UCSD-AML1 (cell line): ENCODE measurements around the gene RGS7BP.
A peak's percentile ranks its signal among the peaks of the same experiment; 100 is the strongest.

ENCODE experiments used
- DNase-seq: peaks from one replicate; lab custom pipeline; 2025; ENCODE audit not compliant: unreplicated experiment; lab: John Stamatoyannopoulos, UW

Gene RGS7BP

DNA sequence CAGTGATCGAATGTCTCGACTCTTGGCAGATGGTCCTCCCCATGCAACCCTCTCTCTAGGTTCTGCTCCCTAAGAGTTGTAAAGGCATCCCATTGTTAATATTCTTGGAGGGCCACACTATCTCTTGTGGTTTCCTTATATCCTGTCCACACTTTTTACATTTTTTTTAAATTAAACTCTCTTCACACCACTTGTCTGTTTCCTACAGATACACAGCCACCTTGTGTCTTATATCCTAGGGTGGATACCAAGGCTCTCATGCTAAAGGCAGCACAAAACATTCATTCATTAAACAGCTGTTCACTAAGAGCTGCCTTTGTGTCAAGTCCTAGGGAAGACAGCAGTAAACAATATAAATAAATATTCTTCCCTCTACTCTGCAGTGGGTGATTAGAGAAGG lies 124.0 kb downstream of the RGS7BP start:
- DNase-seq, result no peak

DNA sequence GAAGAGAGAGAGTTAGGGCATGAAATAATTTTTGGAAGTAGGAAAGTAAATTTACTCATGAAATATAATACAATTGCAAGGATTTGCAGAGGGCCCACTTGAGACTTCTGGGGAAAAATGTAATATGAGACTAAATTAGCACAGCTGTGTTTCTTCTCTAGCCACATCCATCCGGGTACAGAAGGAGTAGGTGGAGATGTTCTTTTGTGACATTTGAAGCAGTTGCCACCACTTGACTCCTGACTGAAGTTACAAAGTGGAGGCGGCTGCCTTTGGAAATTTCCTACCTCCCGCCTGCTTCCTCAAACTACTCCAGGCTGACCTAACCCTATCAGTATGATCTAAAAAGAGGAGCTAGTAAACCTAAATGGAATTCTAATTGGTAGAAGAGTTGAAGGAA lies 126.4 kb downstream of the RGS7BP start:
- DNase-seq, result no peak

DNA sequence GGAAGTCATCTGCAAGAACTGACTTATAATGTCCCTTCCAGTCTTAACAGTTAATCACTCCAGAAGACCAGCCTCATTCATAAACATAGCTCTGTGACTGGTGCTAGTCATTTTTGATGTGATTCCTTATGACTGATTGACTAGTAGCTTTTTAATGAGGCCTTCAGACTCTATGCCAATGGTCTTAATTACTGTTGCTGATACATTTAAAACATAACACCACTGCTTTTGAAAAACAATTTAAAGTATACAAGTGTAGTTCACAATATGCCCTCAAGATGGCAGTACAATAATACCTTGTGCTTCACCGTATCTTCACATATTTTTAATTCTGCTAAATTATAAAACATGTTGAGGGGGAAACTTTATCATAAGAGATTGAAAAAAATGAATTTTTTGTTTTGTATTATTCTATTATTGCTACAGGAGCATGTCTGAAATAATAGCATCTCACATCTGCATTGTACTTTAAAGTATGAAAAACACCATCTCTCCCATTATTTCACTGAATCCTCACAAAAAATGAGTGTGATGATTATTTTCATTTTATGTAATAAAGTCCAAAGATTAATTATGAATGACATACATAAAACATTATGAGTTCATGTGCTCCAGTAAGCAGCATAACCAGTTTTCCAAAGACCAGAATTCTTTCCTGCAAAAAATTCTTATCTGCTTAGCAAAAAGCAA lies 129.3 kb downstream of the RGS7BP start:
- DNase-seq, result no peak

DNA sequence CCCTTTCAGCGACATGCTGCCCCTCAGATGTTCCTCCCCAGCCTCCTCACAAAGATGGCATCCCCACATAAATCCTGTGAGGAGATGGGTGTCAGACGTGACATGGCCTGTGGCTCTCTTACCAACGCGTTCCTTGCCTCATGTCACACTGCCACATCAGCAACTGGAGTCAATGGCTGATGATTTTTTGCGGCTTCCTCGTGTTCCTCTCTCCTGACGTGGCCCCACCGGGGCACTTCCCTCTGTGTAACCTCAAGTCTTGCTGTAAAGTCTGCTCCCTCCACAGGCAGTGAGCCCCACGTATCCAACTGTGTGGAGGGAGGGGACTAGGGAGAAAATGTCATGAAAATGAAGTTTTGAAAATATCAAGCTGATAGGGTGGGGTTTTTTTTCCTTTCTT lies 131.3 kb downstream of the RGS7BP start:
- peak; percentile 54 for DNase-seq

- DNase-seq, result no peak
These were observed 132.1 kb downstream of the RGS7BP start for GRCh38 chr5:64637837-64638443.

- DNase-seq, result no peak
These were observed 139.0 kb downstream of the RGS7BP start for GRCh38 chr5:64644831-64645230.

- no peak for DNase-seq
These were observed 140.4 kb downstream of the RGS7BP start for GRCh38 chr5:64646169-64646568.

DNA sequence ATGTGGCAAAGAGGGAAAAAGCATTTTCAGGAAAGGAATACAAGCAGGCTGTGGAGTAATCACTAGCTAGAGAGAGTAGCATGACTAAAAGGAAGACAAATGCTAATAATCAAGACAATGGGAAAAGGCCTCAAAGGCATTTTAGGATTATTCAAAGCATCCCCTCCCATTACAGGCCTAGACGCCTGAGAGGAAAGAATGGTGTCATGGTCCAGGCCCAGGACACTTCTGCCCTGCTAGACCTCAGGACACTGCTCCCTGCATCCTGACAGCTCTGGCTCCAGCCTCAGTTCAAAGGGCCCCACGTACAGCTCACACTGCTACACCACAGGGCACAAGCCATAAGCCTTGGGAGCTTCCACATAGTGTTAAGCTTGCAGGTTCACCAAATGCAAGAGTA lies 143.7 kb downstream of the RGS7BP start:
- no peak for DNase-seq

GRCh38 chr5:64653766-64654560 lies 148.1 kb downstream of the RGS7BP start:
- no peak for DNase-seq

DNA sequence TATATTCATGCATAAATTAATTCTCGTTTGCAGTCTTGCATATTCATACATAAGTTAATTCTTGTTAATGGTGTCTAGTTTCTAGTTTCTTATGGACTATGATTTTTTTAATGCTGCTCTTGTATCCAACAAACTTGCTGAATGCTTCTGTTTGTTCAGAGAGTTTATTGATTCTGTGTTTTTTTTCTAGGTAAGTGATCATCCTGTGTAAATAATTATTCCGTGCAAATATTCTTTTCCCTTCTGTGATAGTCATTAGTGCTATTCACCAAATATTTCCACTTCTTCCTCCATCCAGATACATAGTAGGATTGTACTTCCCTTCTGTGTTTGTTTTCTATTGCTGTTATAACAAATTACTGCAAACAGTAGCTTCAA lies 148.7 kb downstream of the RGS7BP start:
- no peak for DNase-seq

DNA sequence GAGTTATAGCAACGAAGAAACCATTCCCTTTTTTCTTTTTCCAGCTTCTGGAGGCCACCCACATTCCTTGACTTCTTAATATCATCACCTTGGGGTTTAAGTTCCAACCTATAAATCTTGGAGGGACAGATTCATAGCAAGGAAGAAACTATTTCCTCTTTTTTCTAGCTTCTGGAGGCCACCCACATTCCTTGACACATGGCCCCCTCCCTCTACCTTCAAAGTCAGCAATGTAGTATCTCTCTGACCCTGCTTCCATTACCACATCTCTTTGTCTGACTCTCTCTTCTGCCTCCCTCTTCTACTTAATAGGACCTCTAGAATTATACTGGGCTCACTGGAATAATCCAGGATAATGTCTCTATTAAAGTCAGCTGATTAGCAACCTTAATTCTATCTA lies 149.8 kb downstream of the RGS7BP start:
- DNase-seq, result no peak

GRCh38 chr5:64659289-64659688 lies 153.5 kb downstream of the RGS7BP start:
- no peak for DNase-seq
